Heart right ventricle (tissue), 16 donors: ENCODE data around the gene B4GALT7. TPM values are rescaled to one million over a fixed set of nuclear protein-coding genes. Genes with fewer than 3 reads are reported as not detected.
A peak's percentile ranks its signal among the peaks of the same experiment; 100 is the strongest.
"Not testable (repeated sequence)": the region's sequence is repeated elsewhere in the genome, so short reads cannot be mapped to it uniquely, and the experiment has no call there.

ENCODE experiments used
- ATAC-seq, 8 donors: fragments of 200-7000 bp; cut with Tn5 transposase; one replicate each; pipeline ENCODE4 v1.9.1; 2020; ENCODE audit warnings: mild to moderate bottlenecking in 8 of 8, moderate library complexity in 8 of 8, moderate number of reproducible peaks in 1 of 8
- DNase-seq, 2 donors: peaks; one replicate each; pipeline ENCODE4 v3.0.0-alpha.2; 2020
- H3K27ac ChIP-seq, 10 donors: fragments of 200-600 bp; sonication (generic) in 2 of 10; one replicate each; pipeline versions ENCODE4 v1.5.0 to v1.8.0; 2020 to 2022; ENCODE audit warnings: mild to moderate bottlenecking in 3 of 10
- H3K27me3 ChIP-seq, 7 donors: fragments of 200-600 bp; one replicate each; pipeline ENCODE4 v1.8.0; 2021 to 2022; ENCODE audit warnings: mild to moderate bottlenecking in 2 of 7
- H3K36me3 ChIP-seq, 9 donors: fragments of 200-600 bp; sonication (generic) in 1 of 9; one replicate each; pipeline versions ENCODE4 v1.5.0 to v1.8.0; 2020 to 2022; ENCODE audit warnings: mild to moderate bottlenecking in 2 of 9
- H3K4me1 ChIP-seq, 9 donors: fragments of 200-600 bp; sonication (generic) in 1 of 9; one replicate each; pipeline versions ENCODE4 v1.5.0 to v1.8.0; 2020 to 2022; ENCODE audit warnings: mild to moderate bottlenecking in 4 of 9
- H3K4me3 ChIP-seq, 10 donors: fragments of 200-600 bp; sonication (generic) in 2 of 10; one replicate each; pipeline versions ENCODE4 v1.5.0 to v1.8.0; 2020 to 2022; ENCODE audit warnings: mild to moderate bottlenecking in 7 of 10, moderate library complexity in 2 of 10
- H3K9me3 ChIP-seq, 11 donors: fragments of 200-600 bp in 10 of 11; sonication (generic) in 2 of 11; one replicate each; pipeline versions ENCODE4 v1.5.0 to v1.8.0; 2013 to 2022; ENCODE audit warnings: mild to moderate bottlenecking in 2 of 11, control low read depth in 1 of 11, moderate library complexity in 1 of 11
- CTCF ChIP-seq, 9 donors: fragments of 200-600 bp; sonication (generic) in 2 of 9; IDR thresholded peaks; one replicate each; pipeline versions ENCODE4 v1.5.0 to v1.8.0; 2021 to 2022; ENCODE audit warnings: antibody characterized with exemption in 9 of 9, mild to moderate bottlenecking in 5 of 9, moderate library complexity in 1 of 9
- WGBS, 2 donors: extraction: QIAGEN DNeasy Blood & Tissue Kit; methylation state at CpG; one replicate each; pipeline ENCODE4 v1.1.7; 2013; ENCODE audit warnings: inconsistent platforms in 1 of 2; 5-methylcytosine and 5-hydroxymethylcytosine counted together
- intact Hi-C, 10 donors: fragments of 100-400 bp; cut with DNase I; formaldehyde crosslinking; loops; one replicate each; pipeline versions ENCODE4 v1.11.1 to v1.14.2; 2022
- polyA plus RNA-seq, 2 donors: library from polyadenylated mRNA; stranded (reverse); fragments of 200-250 nt; gene quantifications; one replicate each; pipeline ENCODE4 v1.2.3, GENCODE V29; 2013
- total RNA-seq, 10 donors: library from RNA; stranded (reverse); fragmentation: NEBNext Ultra II Directional in 3 of 10; extraction: Animal tissue kit (Norgen Biotek cat#: 25700) in 3 of 10; gene quantifications; one replicate each; pipeline versions ENCODE4 v1.2.1 to v1.2.4, GENCODE V29; 2021 to 2023
- donor health status: Arrhythmogenic right ventricular cardiomyopathy.
- donor health status: ischemic (EF 13 %, LVEDD 7.1; RV severe dilation, severe dysfunction).
- donor health status: healthy with polysubstance abuse.
- donor health status: DM: no; HTN: yes; CAD: no.
- donor health status: DM: no; HTN: no; CAD: no.
- donor health status: ischemic (EF 25% LVEDD 6.9; RV normal size, moderate dysfunction).
- donor health status: ischemic (EF 25% LVEDD 5.7; RV mildly dilated, moderate dysfunction).
- donor health status: healthy.
- donor health status: DM: yes; HTN: yes; CAD: no.
- donor health status: Ischemic cardiomyopathy.
- donor health status: ischemic (EF 35%, LVEDD 5.7; RV mildly dilated, moderate dysfunction).
- donor health status: nonischemic (EF 11% LVEDD 7.7; RV severe dilation, severe dysfunction).
- donor health status: DM: yes; HTN: yes; CAD: no.
- donor health status: PGD.
- donor health status: ischemic (EF 29% LVEDD 5.4; RV normal size, mild dysfunction).
- donor health status: nonischemic (EF 23%, LVEDD 6.1; RV moderate dilation, normal function).

The B4GALT7 gene
- total and polyA plus RNA-seq, 12 donors, result 9.8 to 29.7 (median 15.6) TPM

- H3K4me1 ChIP-seq, result peaks cover 0 to 9% (median 2%) of the 10 kb centered on the region in 9 donors
- TF ChIP-seq CTCF (IDR thresholded peaks at IDR 0.05), result no peak
- H3K36me3 ChIP-seq, result peaks cover 0 to 28% (median 0%) of the 10 kb centered on the region in 9 donors
- ATAC-seq (no peak), DNase-seq (no peak)
- H3K27ac ChIP-seq, result no peak overlapping the region
- no peaks in the 10 kb centered on the region for H3K9me3 ChIP-seq
- no peaks in the 10 kb centered on the region for H3K27me3 ChIP-seq
- intact Hi-C loops, result no loop called here
- 77 to 80% methylated on average over 4 of the region's 4 CpGs for WGBS, 2 donors
- no peak overlapping the region for H3K4me3 ChIP-seq
Measured at GRCh38 chr5:177610770-177611445, 11.0 kb downstream of the B4GALT7 start.

GRCh38 chr5:177611446-177612214, 11.7 kb downstream of the B4GALT7 start:
- no peak for TF ChIP-seq CTCF (IDR thresholded peaks at IDR 0.05)
- 91 to 92% methylated on average over 15 of the region's 15 CpGs for WGBS, 2 donors
- no peak overlapping the region for H3K4me3 ChIP-seq
- no peak overlapping the region for H3K27ac ChIP-seq
- intact Hi-C loops, result no loop called here
- H3K4me1 ChIP-seq, result peaks cover 0 to 9% (median 2%) of the 10 kb centered on the region in 9 donors
- no peak for DNase-seq
- H3K9me3 ChIP-seq, result no peaks in the 10 kb centered on the region
- ATAC-seq, result no peak
- H3K27me3 ChIP-seq, result no peaks in the 10 kb centered on the region
- peaks cover 0 to 25% (median 0%) of the 10 kb centered on the region in 9 donors for H3K36me3 ChIP-seq

GRCh38 chr5:177612215-177612673, 12.3 kb downstream of the B4GALT7 start:
- Histone ChIP-seq H3K4me3 (no peak overlapping the region), H3K9me3 (no peaks in the 10 kb centered on the region), H3K27me3 (no peaks in the 10 kb centered on the region), H3K27ac (no peak overlapping the region), H3K36me3 (peaks cover 0 to 31% (median 0%) of the 10 kb centered on the region in 9 donors), H3K4me1 (peaks cover 0 to 6% (median 0%) of the 10 kb centered on the region in 9 donors)
- intact Hi-C loops, result no loop called here
- DNase-seq (no peak), ATAC-seq (no peak)
- TF ChIP-seq CTCF (IDR thresholded peaks at IDR 0.05), result no peak
- 82 to 84% methylated on average over 6 of the region's 6 CpGs for WGBS, 2 donors

- intact Hi-C loops, result no loop called here
- H3K36me3 ChIP-seq, result peaks cover 0 to 85% (median 12%) of the 10 kb centered on the region in 9 donors
- no peak for DNase-seq
- no peaks in the 10 kb centered on the region for H3K9me3 ChIP-seq
- no peak overlapping the region for H3K27ac ChIP-seq
- H3K27me3 ChIP-seq, result no peaks in the 10 kb centered on the region
- no peak for TF ChIP-seq CTCF (IDR thresholded peaks at IDR 0.05)
- H3K4me1 ChIP-seq, result no peaks in the 10 kb centered on the region
- ATAC-seq, result peak in 2 of 8 donors; percentile 29 to 79
- no peak overlapping the region for H3K4me3 ChIP-seq
- WGBS, 2 donors, result 60 to 67% methylated on average over 2 of the region's 2 CpGs
Measured at GRCh38 chr5:177620560-177620959, 20.6 kb downstream of the B4GALT7 start.

- H3K27me3 ChIP-seq, intact Hi-C loops, DNase-seq, H3K27ac ChIP-seq, ATAC-seq, H3K9me3 ChIP-seq, H3K4me3 ChIP-seq, H3K4me1 ChIP-seq: not testable (repeated sequence)
- 95 to 98% methylated on average over 10 of the region's 10 CpGs for WGBS, 2 donors
- H3K36me3 ChIP-seq, result peaks cover 0 to 66% (median 6%) of the 10 kb centered on the region in 9 donors
Measured at GRCh38 chr5:177624172-177624571, 24.2 kb downstream of the B4GALT7 start.

- DNase-seq, H3K9me3 ChIP-seq, H3K4me1 ChIP-seq, H3K4me3 ChIP-seq, H3K27me3 ChIP-seq, intact Hi-C loops, H3K27ac ChIP-seq, ATAC-seq: not testable (repeated sequence)
- H3K36me3 ChIP-seq, result peaks cover 0 to 17% (median 0%) of the 10 kb centered on the region in 9 donors
Measured at GRCh38 chr5:177630186-177630585, 30.3 kb downstream of the B4GALT7 start.

- H3K4me3 ChIP-seq, H3K27me3 ChIP-seq, DNase-seq, H3K27ac ChIP-seq, H3K36me3 ChIP-seq, intact Hi-C loops, ATAC-seq, H3K4me1 ChIP-seq: not testable (repeated sequence)
- 94 to 96% methylated on average over 3 of the region's 3 CpGs for WGBS, 2 donors
- peaks cover 0 to 19% (median 0%) of the 10 kb centered on the region in 11 donors for H3K9me3 ChIP-seq
Measured at GRCh38 chr5:177634912-177635311, 35.0 kb downstream of the B4GALT7 start.
